ENCODE data around the gene DSCAML1. TPM values are rescaled to one million over a fixed set of nuclear protein-coding genes. Genes with fewer than 3 reads are reported as not detected.

DSCAML1 gene
- total and polyA plus RNA-seq, 2 of the 8 experiments (the other 6 are each of a cell fraction or from before 2014, with no cell fraction given), result 0.19 to 0.24 TPM

DNA sequence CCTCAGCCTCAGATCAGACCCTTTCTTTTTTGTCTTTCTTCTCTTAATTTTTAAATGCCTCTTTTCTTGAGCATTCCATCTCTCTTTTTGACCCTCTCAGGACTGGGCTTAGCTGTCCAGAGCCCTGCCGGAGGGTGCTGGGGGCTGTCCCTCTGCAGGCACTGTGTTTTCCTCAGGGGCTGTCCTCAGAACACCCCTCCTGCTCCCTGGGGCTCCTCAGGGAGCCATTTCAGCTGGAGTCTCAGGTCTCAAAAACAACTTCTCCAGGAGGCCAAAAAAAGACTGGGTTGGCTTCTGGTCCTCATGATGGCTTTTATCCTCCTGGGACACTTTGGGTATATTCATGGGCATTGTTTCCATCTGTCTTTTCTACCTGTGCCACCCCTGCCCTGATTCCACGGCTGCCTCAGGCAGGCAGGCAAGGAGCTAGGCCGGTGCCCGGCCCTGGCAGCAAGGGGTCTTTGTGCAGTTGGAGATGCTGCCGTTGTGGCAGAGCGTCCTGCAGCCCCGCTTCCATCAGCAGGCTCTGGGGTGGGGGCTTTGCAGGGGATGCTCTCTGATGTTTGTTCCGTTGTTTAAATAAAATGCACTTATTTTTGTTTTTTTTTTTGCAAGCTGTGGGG, 384.3 kb downstream of the DSCAML1 start (continued):
- no peak for TF ChIP-seq GABPA (IDR thresholded peaks at IDR 0.05; ENCODE audit: borderline replicate concordance, insufficient read depth, low read length)

Data from H1 (cell line).